Hypothalamus (tissue), 51 donors: Measurements from ENCODE around the gene HTT.
A peak's percentile ranks its signal among the peaks of the same experiment; 100 is the strongest.
"Not testable (repeated sequence)": the region's sequence is repeated elsewhere in the genome, so short reads cannot be mapped to it uniquely, and the experiment has no call there.

Source experiments
- DNase-seq, 51 donors: peaks; one replicate each; lab custom pipeline; 2025; lab: John Stamatoyannopoulos, UW

Gene HTT

GRCh38 chr4:3044870-3045819 is 29.3 kb upstream of the HTT start:
- peak in 3 of 51 donors; percentile 10 to 40 (median 34) for DNase-seq

DNA sequence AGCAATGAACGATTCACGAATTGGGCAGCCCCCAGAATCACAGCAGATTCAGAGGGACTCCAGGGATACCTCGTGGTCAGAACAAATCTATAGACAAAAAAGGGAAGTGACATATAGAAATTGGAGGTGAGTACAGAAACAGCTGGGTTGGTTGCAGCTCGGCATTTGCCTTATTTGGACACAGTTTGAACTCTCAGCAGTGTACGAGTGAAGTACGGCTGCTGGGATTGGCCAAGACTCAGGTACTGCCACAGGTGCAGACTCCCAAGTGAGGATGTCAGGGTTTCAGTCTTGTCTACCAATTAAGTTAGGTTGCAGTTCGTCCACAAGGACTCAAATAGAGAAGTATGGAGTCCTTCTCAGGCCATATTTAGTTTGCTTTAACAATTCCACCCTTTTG is 28.3 kb upstream of the HTT start:
- no peak for DNase-seq

DNA sequence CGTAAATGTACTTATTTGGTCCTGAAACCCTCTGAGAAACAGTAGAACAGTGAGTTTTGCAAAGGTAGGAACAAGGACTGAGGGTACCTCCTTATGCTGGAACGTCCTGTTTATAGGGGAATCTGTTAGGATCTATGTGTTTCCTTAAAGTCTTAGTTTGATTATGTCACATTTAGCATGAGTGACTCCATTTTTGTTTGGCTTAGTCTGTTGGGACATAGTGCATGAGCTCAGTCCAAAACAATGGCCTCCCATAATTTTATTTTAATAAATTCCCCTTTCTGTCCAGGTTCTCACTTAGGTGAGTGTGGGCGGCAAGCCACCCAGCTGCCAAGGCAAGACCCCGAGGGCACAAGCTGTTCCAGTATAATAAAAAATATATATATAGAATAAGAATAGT is 27.9 kb upstream of the HTT start:
- no peak for DNase-seq

DNA sequence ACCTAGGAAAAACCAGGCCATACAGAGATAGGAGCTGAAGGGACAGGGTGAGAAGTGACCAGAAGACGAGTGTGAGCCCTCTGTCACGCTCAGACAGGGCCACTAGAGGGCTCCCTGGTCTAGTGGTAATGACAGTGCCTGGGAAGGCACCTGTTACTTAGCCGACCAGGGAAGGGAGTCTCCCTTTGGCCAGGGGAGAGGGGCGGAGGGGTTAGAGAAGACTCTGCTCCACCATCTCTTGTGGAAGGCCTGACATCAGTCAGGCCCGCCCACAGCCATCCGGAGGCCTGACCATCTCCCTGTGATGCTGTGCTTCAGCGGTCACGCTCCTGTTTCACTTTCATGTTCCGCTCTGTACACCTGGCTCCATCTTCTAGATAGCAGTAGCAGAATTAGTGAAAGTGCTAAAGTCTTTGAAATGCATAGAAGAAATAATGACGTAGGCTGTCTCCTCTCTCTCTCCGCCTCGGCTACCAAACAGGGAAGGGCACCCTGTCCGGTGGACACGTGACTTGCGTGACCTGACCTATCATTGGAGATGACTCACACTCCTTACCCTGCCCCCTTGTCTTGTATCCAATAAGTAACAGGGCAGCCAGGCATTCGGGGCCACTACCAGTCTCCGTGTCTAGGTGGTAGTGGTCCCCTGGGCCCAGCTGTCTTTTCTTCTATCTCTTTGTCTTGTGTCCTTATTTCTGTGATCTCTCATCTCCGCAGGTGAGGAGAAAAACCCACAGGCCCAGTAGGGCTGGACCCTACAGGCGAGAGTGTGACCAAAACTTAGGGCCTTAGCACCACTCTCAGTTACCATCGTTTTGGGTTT is 26.8 kb upstream of the HTT start:
- DNase-seq, result peak in 31 of 51 donors; percentile 8 to 73 (median 40)

DNA sequence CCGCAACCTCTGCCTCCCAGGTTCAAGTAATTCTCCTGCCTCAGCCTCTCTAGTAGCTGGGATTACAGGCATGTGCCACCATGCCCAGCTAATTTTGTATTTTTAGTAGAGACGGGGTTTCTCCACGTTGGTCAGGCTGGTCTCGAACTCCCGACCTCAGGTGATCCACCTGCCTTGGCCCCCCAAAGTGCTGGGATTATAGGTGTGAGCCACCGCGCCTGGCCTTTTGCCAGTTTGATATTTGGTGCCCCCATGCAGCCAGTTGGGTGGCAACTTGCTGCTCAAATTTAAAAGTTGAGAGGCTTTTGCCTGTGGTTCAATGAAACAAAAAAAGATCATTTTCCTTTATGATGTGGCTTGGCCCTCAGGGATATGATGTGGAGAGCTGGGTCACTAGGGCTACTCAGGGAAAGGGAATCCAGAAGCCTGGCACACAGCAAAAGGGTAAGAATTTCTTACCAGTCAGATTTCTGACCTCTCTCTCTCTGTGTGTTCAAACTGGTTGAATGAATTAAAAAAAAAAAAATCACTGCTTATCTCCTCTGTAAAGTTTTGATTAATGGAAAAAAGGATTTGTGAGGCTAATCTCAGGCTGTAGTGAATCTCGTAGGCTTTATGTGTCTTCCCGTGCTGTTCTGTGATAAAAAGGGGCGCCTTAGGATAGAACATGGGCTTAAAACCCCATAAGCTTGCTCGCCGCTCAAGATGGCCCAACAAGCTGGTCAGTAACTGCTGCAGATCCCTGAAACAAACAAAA is 23.2 kb upstream of the HTT start:
- not testable (repeated sequence) for DNase-seq

- no peak for DNase-seq
Measured at GRCh38 chr4:3054169-3054759, 20.2 kb upstream of the HTT start.

DNA sequence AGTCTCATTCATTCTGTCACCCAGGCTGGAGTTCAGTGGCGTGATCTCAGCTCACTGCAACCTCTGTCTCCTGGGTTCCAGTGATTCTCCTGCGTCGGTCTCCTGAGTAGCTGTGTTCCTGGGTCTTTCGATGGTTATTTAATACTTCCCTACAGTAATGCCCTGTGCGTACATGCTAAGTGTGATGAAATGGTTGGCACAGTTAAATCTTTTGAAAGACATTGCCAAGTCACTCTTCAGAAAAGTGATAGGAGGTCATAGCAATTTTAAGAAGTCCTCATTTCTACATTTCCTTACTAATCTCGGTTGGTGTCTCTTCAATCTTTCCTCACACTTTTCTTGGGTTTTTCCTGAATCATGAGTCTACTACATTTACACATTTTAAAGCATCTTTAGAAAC is 14.5 kb upstream of the HTT start:
- DNase-seq, result no peak

- DNase-seq, result no peak
Measured at GRCh38 chr4:3060946-3061345, 13.5 kb upstream of the HTT start.

DNA sequence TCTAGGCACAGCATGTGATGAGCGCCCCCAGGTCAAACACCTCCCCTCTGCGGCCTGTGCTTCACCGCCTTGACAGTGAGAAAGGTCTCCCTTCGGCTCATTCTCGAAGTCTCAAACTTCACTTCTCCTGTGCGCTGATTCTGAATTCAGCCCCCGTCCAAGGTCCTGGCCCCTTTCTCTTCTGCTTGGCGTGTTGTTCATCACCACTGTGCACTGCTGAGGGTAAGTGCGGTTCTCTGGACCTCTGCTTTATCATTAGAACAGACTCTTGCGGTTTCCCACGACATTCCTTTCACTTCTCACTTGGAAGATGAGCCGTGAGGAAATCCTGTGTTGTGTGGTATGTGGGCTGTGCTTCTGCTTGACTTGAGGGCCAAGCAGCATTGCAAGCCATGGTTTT is 12.0 kb upstream of the HTT start:
- no peak for DNase-seq

- DNase-seq, result no peak
Measured at GRCh38 chr4:3065551-3065950, 8.9 kb upstream of the HTT start.

DNA sequence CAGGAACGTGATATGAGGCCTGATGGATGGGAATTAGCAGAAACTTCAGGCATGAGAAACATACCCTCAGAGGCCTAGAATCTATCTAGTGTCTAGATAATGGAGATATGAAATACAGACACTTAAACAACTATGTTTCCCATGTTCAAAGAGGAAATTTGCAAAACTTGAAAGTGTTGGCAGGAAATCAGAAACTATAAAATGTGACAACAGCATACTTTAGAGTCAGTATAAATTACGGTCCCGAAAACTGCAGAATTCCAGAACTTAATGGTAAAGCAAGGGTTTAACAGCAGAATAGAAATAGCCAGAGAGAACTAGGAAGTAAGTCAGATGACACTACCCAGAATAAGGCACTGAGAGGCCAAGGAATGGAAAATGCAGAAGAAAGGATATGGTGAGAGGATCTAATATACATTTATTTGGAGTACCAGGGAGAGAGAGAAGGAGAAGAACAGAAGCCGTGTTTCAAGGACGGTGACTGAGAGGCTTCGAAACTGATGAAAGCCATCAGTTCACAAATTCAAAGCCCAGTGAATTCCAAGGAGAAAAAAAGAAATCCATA is 7.6 kb upstream of the HTT start:
- DNase-seq, result no peak

GRCh38 chr4:3067473-3068001 is 6.9 kb upstream of the HTT start:
- DNase-seq, result no peak

DNA sequence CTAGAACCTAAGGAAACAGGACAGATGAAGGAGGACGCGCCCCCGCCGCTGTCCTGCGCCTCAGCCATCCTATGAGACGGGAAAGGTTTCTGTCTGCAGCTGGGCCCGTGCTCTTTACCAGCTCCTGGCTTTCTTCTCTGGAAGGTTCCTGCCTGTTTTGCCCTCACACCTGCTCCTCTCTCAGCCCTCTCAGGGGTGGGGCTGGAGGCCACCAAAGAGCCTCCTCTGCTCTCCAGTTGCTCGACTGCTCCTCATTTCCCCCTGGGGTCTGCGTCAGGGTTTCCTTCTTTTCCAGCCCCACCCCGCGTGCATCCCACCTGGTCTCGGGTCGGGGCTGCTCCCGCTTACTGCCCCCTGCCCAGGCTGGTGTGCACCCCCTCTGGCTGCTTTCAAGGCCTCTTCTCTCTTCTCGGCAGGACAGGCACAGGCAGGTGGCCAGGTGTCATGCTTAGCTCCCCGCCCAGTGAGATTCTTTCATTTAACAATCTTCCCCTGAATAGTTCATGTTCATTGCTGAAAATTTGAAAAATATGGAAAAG is 4.8 kb upstream of the HTT start:
- DNase-seq, result no peak

DNA sequence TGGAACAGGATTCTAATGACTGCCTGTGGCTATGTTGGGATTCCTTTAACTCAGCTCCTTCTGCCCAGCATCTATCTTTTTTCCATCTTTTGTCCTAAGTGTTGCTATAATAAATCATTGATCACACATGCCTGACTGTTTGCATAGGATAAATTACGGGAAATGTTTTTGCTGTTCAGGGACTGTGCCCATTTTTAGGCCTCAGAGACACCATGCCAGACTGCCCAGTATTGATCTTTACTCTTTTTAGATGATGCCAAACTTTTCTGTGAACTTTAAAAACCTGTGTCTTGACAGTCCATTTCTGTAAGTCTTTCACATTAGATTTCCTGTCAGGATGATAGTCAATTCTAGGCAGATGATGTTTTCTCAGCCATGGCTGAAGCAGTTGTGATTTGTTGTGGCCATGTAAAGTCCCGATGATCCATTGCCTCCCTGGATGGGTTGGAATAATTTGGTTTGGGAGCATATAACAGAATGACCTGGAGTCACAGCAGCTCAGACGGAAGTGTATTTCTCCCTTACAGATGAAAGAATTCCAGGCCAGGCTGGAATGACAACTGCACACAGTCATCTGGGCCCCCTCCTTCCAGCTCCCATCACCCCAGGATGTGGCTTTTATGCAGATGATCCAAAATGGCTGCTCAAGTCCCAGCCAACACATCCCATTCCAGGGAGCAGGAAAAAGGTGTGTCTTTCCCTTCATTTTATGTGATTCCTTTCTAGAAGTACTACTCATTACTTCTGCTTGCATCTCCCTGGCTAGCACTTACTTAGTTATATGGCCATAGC is 3.6 kb upstream of the HTT start:
- DNase-seq, result no peak

DNA sequence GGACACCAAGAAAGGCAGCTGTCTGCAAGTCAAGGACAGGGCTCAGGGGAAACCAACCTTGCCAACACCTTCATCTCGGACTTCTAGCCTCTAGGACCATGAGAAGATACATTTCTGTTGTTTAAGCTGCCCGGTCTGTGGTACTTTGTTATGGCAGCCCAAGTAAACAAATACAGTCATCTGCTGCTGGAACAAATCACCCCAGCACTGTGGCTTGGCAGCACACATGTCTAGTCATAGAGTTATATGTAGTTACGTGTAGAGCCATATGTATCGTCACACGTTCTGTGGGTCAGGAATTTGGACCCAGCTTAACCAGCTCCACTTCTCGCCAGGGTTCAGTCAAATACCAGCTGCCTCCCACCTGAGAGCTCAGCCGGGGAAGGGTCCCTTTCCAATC is 2.7 kb upstream of the HTT start:
- no peak for DNase-seq

DNA sequence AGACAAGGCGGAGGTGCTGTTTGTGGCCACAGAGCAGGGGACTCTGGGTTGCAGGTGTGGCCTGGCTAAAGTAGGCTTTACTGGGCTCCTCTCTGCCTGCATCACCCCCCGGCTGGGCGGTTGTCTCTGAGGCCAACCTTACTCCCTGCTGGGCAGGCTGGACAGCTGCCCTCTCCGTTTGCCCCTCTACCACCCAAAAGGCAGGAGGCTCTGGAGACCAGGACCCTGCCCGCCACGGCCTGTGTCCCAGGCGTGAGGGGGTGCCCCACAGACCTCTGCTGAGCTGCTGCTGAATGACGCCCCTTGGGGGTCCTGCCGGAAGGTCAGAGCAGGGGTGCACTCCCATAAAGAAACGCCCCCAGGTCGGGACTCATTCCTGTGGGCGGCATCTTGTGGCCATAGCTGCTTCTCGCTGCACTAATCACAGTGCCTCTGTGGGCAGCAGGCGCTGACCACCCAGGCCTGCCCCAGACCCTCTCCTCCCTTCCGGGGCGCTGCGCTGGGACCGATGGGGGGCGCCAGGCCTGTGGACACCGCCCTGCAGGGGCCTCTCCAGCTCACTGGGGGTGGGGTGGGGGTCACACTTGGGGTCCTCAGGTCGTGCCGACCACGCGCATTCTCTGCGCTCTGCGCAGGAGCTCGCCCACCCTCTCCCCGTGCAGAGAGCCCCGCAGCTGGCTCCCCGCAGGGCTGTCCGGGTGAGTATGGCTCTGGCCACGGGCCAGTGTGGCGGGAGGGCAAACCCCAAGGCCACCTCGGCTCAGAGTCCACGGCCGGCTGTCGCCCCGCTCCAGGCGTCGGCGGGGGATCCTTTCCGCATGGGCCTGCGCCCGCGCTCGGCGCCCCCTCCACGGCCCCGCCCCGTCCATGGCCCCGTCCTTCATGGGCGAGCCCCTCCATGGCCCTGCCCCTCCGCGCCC is 1.1 kb upstream of the HTT start:
- peak in 4 of 51 donors; percentile 23 to 61 (median 38) for DNase-seq

DNA sequence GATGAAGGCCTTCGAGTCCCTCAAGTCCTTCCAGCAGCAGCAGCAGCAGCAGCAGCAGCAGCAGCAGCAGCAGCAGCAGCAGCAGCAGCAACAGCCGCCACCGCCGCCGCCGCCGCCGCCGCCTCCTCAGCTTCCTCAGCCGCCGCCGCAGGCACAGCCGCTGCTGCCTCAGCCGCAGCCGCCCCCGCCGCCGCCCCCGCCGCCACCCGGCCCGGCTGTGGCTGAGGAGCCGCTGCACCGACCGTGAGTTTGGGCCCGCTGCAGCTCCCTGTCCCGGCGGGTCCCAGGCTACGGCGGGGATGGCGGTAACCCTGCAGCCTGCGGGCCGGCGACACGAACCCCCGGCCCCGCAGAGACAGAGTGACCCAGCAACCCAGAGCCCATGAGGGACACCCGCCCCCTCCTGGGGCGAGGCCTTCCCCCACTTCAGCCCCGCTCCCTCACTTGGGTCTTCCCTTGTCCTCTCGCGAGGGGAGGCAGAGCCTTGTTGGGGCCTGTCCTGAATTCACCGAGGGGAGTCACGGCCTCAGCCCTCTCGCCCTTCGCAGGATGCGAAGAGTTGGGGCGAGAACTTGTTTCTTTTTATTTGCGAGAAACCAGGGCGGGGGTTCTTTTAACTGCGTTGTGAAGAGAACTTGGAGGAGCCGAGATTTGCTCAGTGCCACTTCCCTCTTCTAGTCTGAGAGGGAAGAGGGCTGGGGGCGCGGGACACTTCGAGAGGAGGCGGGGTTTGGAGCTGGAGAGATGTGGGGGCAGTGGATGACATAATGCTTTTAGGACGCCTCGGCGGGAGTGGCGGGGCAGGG is 568 bp downstream of the HTT start:
- DNase-seq, result peak in 22 of 51 donors; percentile 9 to 65 (median 34)
